Ureter (tissue), 1 donor: ENCODE data around the gene FOLH1. TPM values are rescaled to one million over a fixed set of nuclear protein-coding genes. Genes with fewer than 3 reads are reported as not detected.
"Not testable (repeated sequence)": the region's sequence is repeated elsewhere in the genome, so short reads cannot be mapped to it uniquely, and the experiment has no call there.

Source experiments
- DNase-seq: peaks from one replicate; pipeline ENCODE4 v3.0.0-alpha.2; 2020; ENCODE audit warnings: low spot score
- total RNA-seq: library from RNA; stranded (reverse); gene quantifications from one replicate; pipeline ENCODE4 v1.2.4, GENCODE V29; 2023
- donor health status: DM: yes; HTN: yes; CAD: no.

FOLH1 gene
- total RNA-seq, 1 donor from 2014 or later, result 0.65 TPM

DNA sequence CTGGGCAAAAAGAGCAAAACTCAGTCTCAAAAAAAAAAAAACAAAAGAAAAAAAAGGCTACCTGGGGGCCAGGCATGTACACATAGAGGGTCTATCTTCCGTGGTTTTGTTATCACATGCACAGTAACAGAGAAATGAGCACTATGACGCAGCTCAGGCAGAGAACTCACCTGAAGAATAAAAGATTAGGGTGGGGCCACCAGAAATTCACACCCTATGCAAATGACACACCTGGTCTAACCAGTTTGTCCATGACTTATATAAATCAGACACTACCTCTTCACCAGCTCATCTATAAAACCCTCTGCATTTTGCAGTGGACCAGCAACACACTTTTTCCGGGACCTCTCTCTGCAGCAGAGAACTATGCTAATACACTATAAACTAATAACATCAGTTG lies 30.5 kb downstream of the FOLH1 start:
- DNase-seq, result not testable (repeated sequence)

GRCh38 chr11:49175378-49175777 lies 33.0 kb downstream of the FOLH1 start:
- DNase-seq, result not testable (repeated sequence)

GRCh38 chr11:49174691-49175366 lies 33.6 kb downstream of the FOLH1 start:
- DNase-seq, result not testable (repeated sequence)

DNA sequence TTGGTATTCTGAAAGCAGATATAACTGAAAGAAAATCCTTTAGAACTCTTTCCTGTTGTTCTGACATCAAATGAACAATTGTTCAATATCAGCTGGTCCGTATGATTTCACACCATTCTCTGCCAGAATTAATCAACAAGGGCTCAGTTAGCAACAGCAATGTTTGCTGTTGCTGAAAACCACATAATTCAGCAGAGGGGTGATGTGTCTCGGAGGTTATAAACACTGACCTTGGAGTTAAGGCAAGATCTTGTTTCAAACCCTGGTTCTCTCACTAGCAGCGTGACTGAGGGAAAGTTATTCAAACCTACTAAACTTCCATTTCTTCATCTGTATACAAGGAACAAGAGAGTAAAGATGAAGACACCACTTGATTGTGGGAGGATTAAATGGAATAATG lies 36.8 kb downstream of the FOLH1 start:
- DNase-seq, result not testable (repeated sequence)

- not testable (repeated sequence) for DNase-seq
Observed at GRCh38 chr11:49169579-49169978, 38.8 kb downstream of the FOLH1 start.

GRCh38 chr11:49168992-49169391 lies 39.4 kb downstream of the FOLH1 start:
- not testable (repeated sequence) for DNase-seq

- no peak for DNase-seq
Observed at GRCh38 chr11:49151211-49151610, 57.2 kb downstream of the FOLH1 start.

- DNase-seq, result not testable (repeated sequence)
Observed at GRCh38 chr11:49102356-49102755, 106.0 kb downstream of the FOLH1 start.

Other genes starting within 250 kb of the FOLH1 start
- not detected for gene TRIM51G, start 224.7 kb downstream of the FOLH1 start, total RNA-seq
- gene TRIM49B, start 179.8 kb downstream of the FOLH1 start, total RNA-seq, result not detected
- not detected for gene TRIM64C, start 149.5 kb downstream of the FOLH1 start, total RNA-seq